ENCODE results near the gene CRACDL.

The CRACDL gene

GRCh38 chr2:98825020-98825350 lies 111.0 kb downstream of the CRACDL start:
- no peak overlapping the region for H3K9ac ChIP-seq (ENCODE audit: low read depth, low read length)
- H3K4me3 ChIP-seq (ENCODE audit: low read depth, low read length): no peak overlapping the region
- H3K4me1 ChIP-seq (ENCODE audit: control insufficient read depth, insufficient read depth, low read length): no peaks in the 10 kb centered on the region
- H3K9me3 ChIP-seq (ENCODE audit: control insufficient read depth, insufficient read depth, low read length): no peaks in the 10 kb centered on the region
- peaks cover 27% of the 10 kb centered on the region for H3K27me3 ChIP-seq (ENCODE audit: control insufficient read depth, insufficient read depth, low read length)
- no peaks in the 10 kb centered on the region for H3K36me3 ChIP-seq (ENCODE audit: control insufficient read depth, insufficient read depth, low read length)

- H3K4me1 ChIP-seq (ENCODE audit: control insufficient read depth, insufficient read depth, low read length): no peaks in the 10 kb centered on the region
- H3K9ac ChIP-seq (ENCODE audit: low read depth, low read length): no peak overlapping the region
- no peaks in the 10 kb centered on the region for H3K9me3 ChIP-seq (ENCODE audit: control insufficient read depth, insufficient read depth, low read length)
- peaks cover 27% of the 10 kb centered on the region for H3K27me3 ChIP-seq (ENCODE audit: control insufficient read depth, insufficient read depth, low read length)
- H3K4me3 ChIP-seq (ENCODE audit: low read depth, low read length): no peak overlapping the region
- H3K36me3 ChIP-seq (ENCODE audit: control insufficient read depth, insufficient read depth, low read length): no peaks in the 10 kb centered on the region
These were observed 111.6 kb downstream of the CRACDL start for GRCh38 chr2:98824256-98825019.

- no peak overlapping the region for H3K9ac ChIP-seq (ENCODE audit: low read depth, low read length)
- H3K27me3 ChIP-seq (ENCODE audit: control insufficient read depth, insufficient read depth, low read length): peaks cover 29% of the 10 kb centered on the region
- no peaks in the 10 kb centered on the region for H3K9me3 ChIP-seq (ENCODE audit: control insufficient read depth, insufficient read depth, low read length)
- peak overlapping the region; percentile 43 for H3K4me3 ChIP-seq (ENCODE audit: low read depth, low read length)
- no peaks in the 10 kb centered on the region for H3K4me1 ChIP-seq (ENCODE audit: control insufficient read depth, insufficient read depth, low read length)
- no peaks in the 10 kb centered on the region for H3K36me3 ChIP-seq (ENCODE audit: control insufficient read depth, insufficient read depth, low read length)
These were observed 112.5 kb downstream of the CRACDL start for GRCh38 chr2:98823196-98824170.

- H3K9ac ChIP-seq (ENCODE audit: low read depth, low read length): no peak overlapping the region
These were observed 113.5 kb downstream of the CRACDL start for GRCh38 chr2:98822301-98823164.

GRCh38 chr2:98821629-98822135 lies 114.3 kb downstream of the CRACDL start:
- Histone ChIP-seq H3K9ac (ENCODE audit: low read depth, low read length) (no peak overlapping the region), H3K4me3 (ENCODE audit: low read depth, low read length) (no peak overlapping the region), H3K36me3 (ENCODE audit: control insufficient read depth, insufficient read depth, low read length) (no peaks in the 10 kb centered on the region), H3K4me1 (ENCODE audit: control insufficient read depth, insufficient read depth, low read length) (no peaks in the 10 kb centered on the region), H3K27me3 (ENCODE audit: control insufficient read depth, insufficient read depth, low read length) (peaks cover 29% of the 10 kb centered on the region), H3K9me3 (ENCODE audit: control insufficient read depth, insufficient read depth, low read length) (no peaks in the 10 kb centered on the region)

More at GRCh38 chr2:98822301-98823164, 113.5 kb downstream of the CRACDL start:
- H3K27me3 ChIP-seq (ENCODE audit: control insufficient read depth, insufficient read depth, low read length): peaks cover 29% of the 10 kb centered on the region
- H3K4me1 ChIP-seq (ENCODE audit: control insufficient read depth, insufficient read depth, low read length): no peaks in the 10 kb centered on the region
- H3K4me3 ChIP-seq (ENCODE audit: low read depth, low read length): peak overlapping the region; percentile 43
- H3K9me3 ChIP-seq (ENCODE audit: control insufficient read depth, insufficient read depth, low read length): no peaks in the 10 kb centered on the region
- no peaks in the 10 kb centered on the region for H3K36me3 ChIP-seq (ENCODE audit: control insufficient read depth, insufficient read depth, low read length)

- Histone ChIP-seq H3K4me3 (ENCODE audit: low read depth, low read length) (no peak overlapping the region), H3K36me3 (ENCODE audit: control insufficient read depth, insufficient read depth, low read length) (no peaks in the 10 kb centered on the region), H3K9ac (ENCODE audit: low read depth, low read length) (no peak overlapping the region), H3K9me3 (ENCODE audit: control insufficient read depth, insufficient read depth, low read length) (no peaks in the 10 kb centered on the region), H3K27me3 (ENCODE audit: control insufficient read depth, insufficient read depth, low read length) (peaks cover 27% of the 10 kb centered on the region), H3K4me1 (ENCODE audit: control insufficient read depth, insufficient read depth, low read length) (no peaks in the 10 kb centered on the region)
These were observed 116.7 kb downstream of the CRACDL start for GRCh38 chr2:98819231-98819766.

- Histone ChIP-seq H3K4me3 (ENCODE audit: low read depth, low read length) (no peak overlapping the region), H3K4me1 (ENCODE audit: control insufficient read depth, insufficient read depth, low read length) (no peaks in the 10 kb centered on the region), H3K27me3 (ENCODE audit: control insufficient read depth, insufficient read depth, low read length) (peaks cover 17% of the 10 kb centered on the region), H3K36me3 (ENCODE audit: control insufficient read depth, insufficient read depth, low read length) (no peaks in the 10 kb centered on the region), H3K9me3 (ENCODE audit: control insufficient read depth, insufficient read depth, low read length) (no peaks in the 10 kb centered on the region), H3K9ac (ENCODE audit: low read depth, low read length) (no peak overlapping the region)
These were observed 117.9 kb downstream of the CRACDL start for GRCh38 chr2:98818164-98818563.

GRCh38 chr2:98816281-98816680 lies 119.7 kb downstream of the CRACDL start:
- Histone ChIP-seq H3K4me1 (ENCODE audit: control insufficient read depth, insufficient read depth, low read length) (no peaks in the 10 kb centered on the region), H3K4me3 (ENCODE audit: low read depth, low read length) (no peak overlapping the region), H3K27me3 (ENCODE audit: control insufficient read depth, insufficient read depth, low read length) (peaks cover 9% of the 10 kb centered on the region), H3K36me3 (ENCODE audit: control insufficient read depth, insufficient read depth, low read length) (no peaks in the 10 kb centered on the region), H3K9me3 (ENCODE audit: control insufficient read depth, insufficient read depth, low read length) (no peaks in the 10 kb centered on the region), H3K9ac (ENCODE audit: low read depth, low read length) (no peak overlapping the region)

GRCh38 chr2:98815795-98816194 lies 120.2 kb downstream of the CRACDL start:
- Histone ChIP-seq H3K36me3 (ENCODE audit: control insufficient read depth, insufficient read depth, low read length) (no peaks in the 10 kb centered on the region), H3K9me3 (ENCODE audit: control insufficient read depth, insufficient read depth, low read length) (no peaks in the 10 kb centered on the region), H3K4me1 (ENCODE audit: control insufficient read depth, insufficient read depth, low read length) (no peaks in the 10 kb centered on the region), H3K4me3 (ENCODE audit: low read depth, low read length) (no peak overlapping the region), H3K9ac (ENCODE audit: low read depth, low read length) (no peak overlapping the region), H3K27me3 (ENCODE audit: control insufficient read depth, insufficient read depth, low read length) (peaks cover 6% of the 10 kb centered on the region)

- Histone ChIP-seq H3K4me1 (ENCODE audit: control insufficient read depth, insufficient read depth, low read length) (no peaks in the 10 kb centered on the region), H3K36me3 (ENCODE audit: control insufficient read depth, insufficient read depth, low read length) (no peaks in the 10 kb centered on the region), H3K9me3 (ENCODE audit: control insufficient read depth, insufficient read depth, low read length) (no peaks in the 10 kb centered on the region), H3K9ac (ENCODE audit: low read depth, low read length) (no peak overlapping the region), H3K4me3 (ENCODE audit: low read depth, low read length) (no peak overlapping the region), H3K27me3 (ENCODE audit: control insufficient read depth, insufficient read depth, low read length) (no peaks in the 10 kb centered on the region)
These were observed 124.3 kb downstream of the CRACDL start for GRCh38 chr2:98811766-98812165.

- H3K36me3 ChIP-seq (ENCODE audit: control insufficient read depth, insufficient read depth, low read length): no peaks in the 10 kb centered on the region
- no peak overlapping the region for H3K4me3 ChIP-seq (ENCODE audit: low read depth, low read length)
- H3K9ac ChIP-seq (ENCODE audit: low read depth, low read length): no peak overlapping the region
- no peaks in the 10 kb centered on the region for H3K4me1 ChIP-seq (ENCODE audit: control insufficient read depth, insufficient read depth, low read length)
- no peaks in the 10 kb centered on the region for H3K9me3 ChIP-seq (ENCODE audit: control insufficient read depth, insufficient read depth, low read length)
- no peaks in the 10 kb centered on the region for H3K27me3 ChIP-seq (ENCODE audit: control insufficient read depth, insufficient read depth, low read length)
These were observed 125.5 kb downstream of the CRACDL start for GRCh38 chr2:98810588-98810928.

Measured in iPS-15b (cell line).